DOHH2 (cell line): ENCODE results near the gene LPCAT2.

ENCODE experiments used
- H3F3A ChIP-seq: fragments of 200-600 bp; sonication (generic), shearing (Covaris generic); 2 replicates; pipeline ENCODE4 v1.6.0; 2016; ENCODE audit warnings: antibody characterized with exemption, mild to moderate bottlenecking; ENCODE audit not compliant: control insufficient read depth, insufficient read depth
- H3K27ac ChIP-seq: fragments of 200-600 bp; sonication (generic); 2 replicates; pipeline ENCODE4 v1.5.1; 2014; ENCODE audit warnings: low read depth, mild to moderate bottlenecking, low read length, moderate library complexity
- H3K27me3 ChIP-seq: fragments of 200-600 bp; sonication (generic); 2 replicates; pipeline ENCODE4 v1.6.1; 2014; ENCODE audit warnings: mild to moderate bottlenecking, low read length, mixed read lengths; ENCODE audit not compliant: control insufficient read depth
- H3K36me3 ChIP-seq: fragments of 200-600 bp; sonication (generic); 2 replicates; pipeline ENCODE4 v1.6.1; 2014; ENCODE audit warnings: mild to moderate bottlenecking, low read length, moderate library complexity, mixed read lengths; ENCODE audit not compliant: control insufficient read depth
- H3K4me1 ChIP-seq: fragments of 200-600 bp; sonication (generic); 2 replicates; pipeline ENCODE4 v1.6.1; 2014; ENCODE audit warnings: mild to moderate bottlenecking, low read length, mixed read lengths; ENCODE audit not compliant: control insufficient read depth
- H3K4me2 ChIP-seq: fragments of 200-600 bp; sonication (generic); 2 replicates; pipeline ENCODE4 v1.6.0; 2014; ENCODE audit warnings: mild to moderate bottlenecking, low read length, moderate library complexity
- H3K4me3 ChIP-seq: fragments of 200-600 bp; sonication (generic); 2 replicates; pipeline ENCODE4 v1.5.1; 2014; ENCODE audit warnings: mild to moderate bottlenecking, low read length, mixed read lengths
- H3K79me2 ChIP-seq: fragments of 200-600 bp; sonication (generic); 2 replicates; pipeline ENCODE4 v1.6.1; 2014; ENCODE audit warnings: mild to moderate bottlenecking, low read length, mixed read lengths; ENCODE audit not compliant: control insufficient read depth
- H3K9me2 ChIP-seq: fragments of 200-600 bp; sonication (generic); replicated peaks from 2 replicates; pipeline ENCODE4 v1.6.1; 2014; ENCODE audit warnings: mild to moderate bottlenecking, low read length, mixed read lengths; ENCODE audit not compliant: control insufficient read depth
- H3K9me3 ChIP-seq: fragments of 200-600 bp; sonication (generic); 2 replicates; pipeline ENCODE4 v1.6.1; 2014; ENCODE audit warnings: antibody characterized with exemption, low read length, mixed read lengths; ENCODE audit not compliant: control insufficient read depth, insufficient read depth
- H4K20me1 ChIP-seq: fragments of 200-600 bp; sonication (generic); 2 replicates; pipeline ENCODE4 v1.6.0; 2014; ENCODE audit warnings: low read depth, mild to moderate bottlenecking, antibody characterized with exemption, low read length, moderate library complexity; ENCODE audit not compliant: control insufficient read depth, insufficient read depth
- EZH2phosphoT487 ChIP-seq: fragments of 200-600 bp; sonication (generic); IDR thresholded peaks from 2 replicates; pipeline ENCODE4 v1.6.1; 2017; ENCODE audit warnings: borderline replicate concordance, mild to moderate bottlenecking, antibody characterized with exemption, low read length, moderate library complexity, mixed read lengths
- TF ChIP-seq, protein P1 (sequence below): fragments of 200-600 bp; sonication (generic); IDR thresholded peaks from one replicate; pipeline ENCODE4 v1.5.1; 2014; ENCODE audit warnings: antibody characterized with exemption, mild to moderate bottlenecking, low read depth, low read length; ENCODE audit not compliant: poor library complexity, severe bottlenecking

The LPCAT2 gene

DNA sequence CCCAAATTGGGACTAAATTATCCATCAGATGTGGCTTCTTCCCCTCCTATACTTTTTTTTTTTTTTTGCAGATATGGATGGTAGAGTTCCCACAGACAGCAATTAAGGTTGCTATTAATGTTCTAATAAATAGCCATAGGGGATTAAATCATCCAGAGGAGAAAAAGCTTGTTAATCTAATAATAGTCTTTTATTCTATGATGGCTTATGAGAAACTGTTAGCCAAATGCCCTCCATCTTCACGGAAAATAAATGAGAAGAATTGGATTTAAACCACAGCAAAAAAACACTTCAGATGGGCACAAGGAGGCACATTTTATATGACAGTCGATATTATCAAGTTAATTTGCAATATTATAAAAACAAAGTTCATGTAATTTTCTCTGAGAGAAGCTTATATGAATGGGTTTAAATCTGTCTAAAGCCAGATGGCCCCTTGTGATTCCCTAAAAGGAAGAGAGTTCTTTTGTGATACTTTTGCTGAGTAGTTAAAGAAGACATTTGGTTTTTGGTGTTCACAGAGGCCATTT is 52.5 kb downstream of the LPCAT2 start:
- H3K4me2 ChIP-seq: no peak overlapping the region

DNA sequence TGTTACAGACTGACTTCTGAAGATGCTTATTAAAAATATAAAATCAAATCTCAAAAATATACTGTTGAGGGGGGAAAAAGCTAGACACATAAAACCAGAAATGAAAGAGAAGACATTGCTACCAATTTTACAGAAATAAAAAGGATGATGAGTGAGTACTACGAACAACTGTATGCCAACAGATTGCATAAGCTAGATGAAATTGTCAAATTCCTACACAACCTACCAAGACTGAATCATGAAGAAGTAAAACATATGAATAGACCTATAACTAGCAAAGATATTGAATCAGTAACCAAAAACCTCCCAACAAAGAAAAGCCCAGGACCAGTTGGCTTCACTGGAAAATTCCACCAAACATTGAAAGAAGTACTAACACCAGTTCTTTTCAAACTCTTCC is 54.1 kb downstream of the LPCAT2 start:
- Histone ChIP-seq H3K4me3 (no peak overlapping the region), H3K4me2 (no peak overlapping the region), H3K27ac (no peak overlapping the region), H4K20me1 (no peaks in the 10 kb centered on the region), H3F3A (no peaks in the 10 kb centered on the region), H3K9me2 (no peaks in the 10 kb centered on the region), H3K9me3 (no peaks in the 10 kb centered on the region), H3K36me3 (no peaks in the 10 kb centered on the region), H3K79me2 (no peaks in the 10 kb centered on the region), H3K27me3 (0 out of 2 replicates have a peak, but pooled peaks cover 3% of the 10 kb centered on the region), H3K4me1 (no peaks in the 10 kb centered on the region)
- TF ChIP-seq, protein P1, sequence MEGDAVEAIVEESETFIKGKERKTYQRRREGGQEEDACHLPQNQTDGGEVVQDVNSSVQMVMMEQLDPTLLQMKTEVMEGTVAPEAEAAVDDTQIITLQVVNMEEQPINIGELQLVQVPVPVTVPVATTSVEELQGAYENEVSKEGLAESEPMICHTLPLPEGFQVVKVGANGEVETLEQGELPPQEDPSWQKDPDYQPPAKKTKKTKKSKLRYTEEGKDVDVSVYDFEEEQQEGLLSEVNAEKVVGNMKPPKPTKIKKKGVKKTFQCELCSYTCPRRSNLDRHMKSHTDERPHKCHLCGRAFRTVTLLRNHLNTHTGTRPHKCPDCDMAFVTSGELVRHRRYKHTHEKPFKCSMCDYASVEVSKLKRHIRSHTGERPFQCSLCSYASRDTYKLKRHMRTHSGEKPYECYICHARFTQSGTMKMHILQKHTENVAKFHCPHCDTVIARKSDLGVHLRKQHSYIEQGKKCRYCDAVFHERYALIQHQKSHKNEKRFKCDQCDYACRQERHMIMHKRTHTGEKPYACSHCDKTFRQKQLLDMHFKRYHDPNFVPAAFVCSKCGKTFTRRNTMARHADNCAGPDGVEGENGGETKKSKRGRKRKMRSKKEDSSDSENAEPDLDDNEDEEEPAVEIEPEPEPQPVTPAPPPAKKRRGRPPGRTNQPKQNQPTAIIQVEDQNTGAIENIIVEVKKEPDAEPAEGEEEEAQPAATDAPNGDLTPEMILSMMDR: no peak
- TF ChIP-seq EZH2phosphoT487: no peak

More for the DNA sequence above, 52.5 kb downstream of the LPCAT2 start:
- no peaks in the 10 kb centered on the region for H3K9me3 ChIP-seq
- TF ChIP-seq EZH2phosphoT487: no peak
- TF ChIP-seq, protein P1: no peak
- no peaks in the 10 kb centered on the region for H4K20me1 ChIP-seq
- H3K4me3 ChIP-seq: no peak overlapping the region
- no peaks in the 10 kb centered on the region for H3K79me2 ChIP-seq
- no peaks in the 10 kb centered on the region for H3K9me2 ChIP-seq
- H3K4me1 ChIP-seq: no peaks in the 10 kb centered on the region
- no peak overlapping the region for H3K27ac ChIP-seq
- H3K27me3 ChIP-seq: 0 out of 2 replicates have a peak, but pooled peaks cover 3% of the 10 kb centered on the region
- H3K36me3 ChIP-seq: no peaks in the 10 kb centered on the region
- no peaks in the 10 kb centered on the region for H3F3A ChIP-seq

DNA sequence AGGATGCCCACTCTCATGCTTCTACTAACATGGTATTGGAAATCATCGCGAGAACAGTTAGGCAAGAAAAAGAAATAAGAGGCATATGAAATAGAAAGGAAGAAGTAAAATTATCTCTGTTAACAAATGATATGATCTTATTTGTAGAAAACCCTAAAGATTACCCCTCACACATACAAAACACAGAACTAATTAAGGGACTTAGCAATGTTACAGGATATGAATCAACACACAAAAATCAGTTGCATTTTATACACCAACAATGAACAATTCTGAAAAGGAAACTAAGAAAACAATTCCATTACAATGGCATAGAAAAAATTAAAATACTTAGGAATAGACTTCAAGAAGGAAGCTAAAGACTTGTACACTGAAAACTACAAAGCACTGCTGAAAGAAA is 54.9 kb downstream of the LPCAT2 start:
- H3K4me3 ChIP-seq: no peak overlapping the region
- H3K4me2 ChIP-seq: no peak overlapping the region

More for the DNA sequence above, 54.9 kb downstream of the LPCAT2 start:
- no peak for TF ChIP-seq EZH2phosphoT487
- TF ChIP-seq, protein P1: no peak
- Histone ChIP-seq H3K4me1 (no peaks in the 10 kb centered on the region), H3K27me3 (peaks cover 3% of the 10 kb centered on the region; the same call in 1 of the 2 replicates), H3K36me3 (no peaks in the 10 kb centered on the region), H3F3A (no peaks in the 10 kb centered on the region), H3K27ac (no peak overlapping the region), H3K79me2 (no peaks in the 10 kb centered on the region), H4K20me1 (no peaks in the 10 kb centered on the region), H3K9me3 (no peaks in the 10 kb centered on the region), H3K9me2 (no peaks in the 10 kb centered on the region)
